Common myeloid progenitor, CD34-positive (primary cell): ENCODE results near the gene ANKRD17. TPM values are rescaled to one million over a fixed set of nuclear protein-coding genes. Genes with fewer than 3 reads are reported as not detected.
"Not testable (repeated sequence)": the region's sequence is repeated elsewhere in the genome, so short reads cannot be mapped to it uniquely, and the experiment has no call there.

Source experiments
- CTCF ChIA-PET: fragments of 350-600 bp; sonication (Branson Sonifier 250); formaldehyde crosslinking; loops from one replicate; lab custom pipeline; 2021; ENCODE audit warnings: antibody characterized with exemption; lab: Charles Lee
- POLR2A ChIA-PET: fragments of 350-600 bp; sonication (Branson Sonifier 250); formaldehyde crosslinking; loops from one replicate; lab custom pipeline; 2021; ENCODE audit warnings: antibody characterized with exemption; lab: Charles Lee
- DNase-seq, 3 donors: peaks; one replicate each; pipeline versions ENCODE4 v3.0.0 to v3.0.0-alpha.2; 2013
- H3K27ac ChIP-seq, 2 experiments: 1 replicate in 1 of 2; 2 replicates in 1 of 2; pipeline ENCODE4 v1.7.0; 2013; ENCODE audit warnings: inconsistent platforms in 2 of 2, low read length in 2 of 2, mild to moderate bottlenecking in 2 of 2, low read depth in 1 of 2, moderate library complexity in 1 of 2; ENCODE audit not compliant: severe bottlenecking in 2 of 2, insufficient read depth in 1 of 2, poor library complexity in 1 of 2
- H3K27me3 ChIP-seq, 5 experiments: replicated peaks in 2 of 5; 1 replicate in 3 of 5; 2 replicates in 2 of 5; pipeline versions ENCODE4 v1.6.1 to v1.7.0; 2013; ENCODE audit warnings: low read length in 4 of 5, mild to moderate bottlenecking in 2 of 5, moderate library complexity in 2 of 5, inconsistent platforms in 1 of 5; ENCODE audit not compliant: insufficient read depth in 5 of 5, control insufficient read depth in 4 of 5
- H3K36me3 ChIP-seq, 4 experiments: 1 replicate in 2 of 4; 2 replicates in 2 of 4; pipeline versions ENCODE4 v1.6.1 to v1.7.0; 2013; ENCODE audit warnings: low read length in 3 of 4, control low read depth in 1 of 4, mild to moderate bottlenecking in 1 of 4; ENCODE audit not compliant: control insufficient read depth in 4 of 4, insufficient read depth in 4 of 4
- H3K4me1 ChIP-seq, 4 experiments: 1 replicate in 3 of 4; 2 replicates in 1 of 4; pipeline versions ENCODE4 v1.6.1 to v1.7.1; 2013; ENCODE audit warnings: low read length in 3 of 4, mild to moderate bottlenecking in 3 of 4, control low read depth in 1 of 4, inconsistent platforms in 1 of 4, moderate library complexity in 1 of 4; ENCODE audit not compliant: control insufficient read depth in 4 of 4, insufficient read depth in 4 of 4; ENCODE audit errors: control extremely low read depth in 1 of 4
- H3K4me3 ChIP-seq, 7 experiments: 1 replicate in 4 of 7; 2 replicates in 3 of 7; pipeline versions ENCODE4 v1.5.1 to v1.7.0; 2013; ENCODE audit warnings: mild to moderate bottlenecking in 7 of 7, low read length in 6 of 7, moderate library complexity in 6 of 7, inconsistent platforms in 2 of 7, low read depth in 2 of 7, control low read depth in 1 of 7; ENCODE audit not compliant: insufficient read depth in 4 of 7, control insufficient read depth in 1 of 7; ENCODE audit errors: extremely low read depth in 1 of 7
- H3K9me3 ChIP-seq, 5 experiments: 1 replicate in 4 of 5; 2 replicates in 1 of 5; pipeline versions ENCODE4 v1.6.1 to v1.7.1; 2013; ENCODE audit warnings: low read length in 4 of 5, mild to moderate bottlenecking in 2 of 5, inconsistent platforms in 1 of 5, low read depth in 1 of 5, moderate library complexity in 1 of 5; ENCODE audit not compliant: control insufficient read depth in 4 of 5, insufficient read depth in 2 of 5; ENCODE audit errors: control extremely low read depth in 1 of 5
- WGBS: methylation state at CpG from one replicate; pipeline ENCODE4 v1.1.5; 2013; ENCODE audit not compliant: insufficient coverage; 5-methylcytosine and 5-hydroxymethylcytosine counted together
- polyA plus RNA-seq: library from polyadenylated mRNA; unstranded; fragments of 120-200 nt; gene quantifications from one replicate; pipeline ENCODE4 v1.2.1, GENCODE V29; 2013

Gene ANKRD17
- polyA plus RNA-seq = 31.7 TPM

GRCh38 chr4:73258686-73259570 lies at the start of gene ANKRD17:
ANKRD17 (minus strand) TSS chr4:73258798; CDS start chr4:73258668, 130 bp downstream.
- peak; percentile 97 to 98 (median 98) for DNase-seq
- peaks cover 2 to 6% (median 3%) of the 10 kb centered on the region in 4 experiments for H3K36me3 ChIP-seq
- no peaks in the 10 kb centered on the region for H3K9me3 ChIP-seq
- H3K27ac ChIP-seq = peak within 1 kb of the TSS; percentile 91 to 96
- CTCF ChIA-PET = interaction anchor here (0.6 to 3.1 kb wide), 11 partner anchors 9 to 189 kb away, joined by 3 to 12 read pairs (median 3); no protein-coding TSS in a partner anchor
- no peaks in the 10 kb centered on the region for H3K27me3 ChIP-seq
- peak within 1 kb of the TSS; percentile 92 to 100 (median 95) for H3K4me3 ChIP-seq
- H3K4me1 ChIP-seq = peaks cover 13 to 31% (median 23%) of the 10 kb centered on the region in 4 experiments
- POLR2A ChIA-PET = interaction anchor here (0.6 to 2.5 kb wide), 4 partner anchors 36 to 204 kb away, joined by 3 to 7 read pairs (median 4); partner anchors contain the start of gene COX18
- 0% methylated on average over 47 of the region's 80 CpGs for WGBS

DNA sequence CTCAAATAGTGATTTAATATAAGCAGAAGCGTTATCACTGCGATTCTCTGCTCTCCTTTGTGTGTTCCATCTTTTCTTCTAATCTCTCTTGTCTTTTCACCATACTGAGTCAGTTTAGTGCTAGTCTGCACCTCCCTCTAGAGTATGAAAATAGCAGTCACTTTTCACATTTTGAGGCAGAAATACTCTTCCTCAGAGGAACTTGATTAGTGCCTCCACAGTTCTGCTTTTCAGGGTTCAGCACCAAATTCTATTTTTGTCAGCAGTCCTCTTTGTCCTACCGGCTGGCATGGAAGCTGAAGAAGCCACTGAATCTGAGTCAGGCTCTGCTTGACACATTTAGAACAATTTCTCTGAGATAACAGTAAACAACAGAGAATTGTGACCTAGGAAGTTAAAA lies 49.7 kb upstream of the ANKRD17 start:
- Histone ChIP-seq H3K4me3 (no peak overlapping the region), H3K27ac (peak overlapping the region in 1 of 2 experiments; percentile 36), H3K9me3 (no peaks in the 10 kb centered on the region), H3K27me3 (no peaks in the 10 kb centered on the region), H3K4me1 (peaks cover 0 to 6% (median 2%) of the 10 kb centered on the region in 4 experiments), H3K36me3 (no peaks in the 10 kb centered on the region)
- 57% methylated on average over 3 of the region's 3 CpGs for WGBS
- ChIA-PET CTCF (interaction anchor here (1.1 to 2.1 kb wide), 7 partner anchors 9 to 826 kb away, joined by 3 to 12 read pairs (median 3); partner anchors contain the start of gene ANKRD17), POLR2A (no interaction called here)
- DNase-seq = peak; percentile 39 to 72 (median 72)

DNA sequence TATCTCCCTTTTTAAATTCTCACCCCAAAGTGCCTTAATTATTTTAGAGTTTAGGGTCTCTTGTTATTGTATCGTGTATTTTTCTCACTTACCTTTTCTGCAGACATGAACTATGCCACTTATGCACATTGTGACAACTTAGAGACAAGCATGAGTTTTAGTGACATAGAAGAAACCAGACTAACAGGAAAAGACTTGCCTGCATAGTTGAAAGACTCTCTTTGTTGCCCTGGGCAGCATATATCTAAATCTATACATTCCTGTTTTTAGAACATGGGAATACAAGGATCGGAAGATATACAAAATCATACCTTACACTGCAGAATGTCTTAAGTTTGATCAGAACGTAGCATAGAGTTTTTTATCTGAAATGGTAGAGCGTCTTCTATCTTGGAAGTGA lies 45.1 kb upstream of the ANKRD17 start:
- WGBS = no CpG with 5 or more reads among the region's 4 CpGs

DNA sequence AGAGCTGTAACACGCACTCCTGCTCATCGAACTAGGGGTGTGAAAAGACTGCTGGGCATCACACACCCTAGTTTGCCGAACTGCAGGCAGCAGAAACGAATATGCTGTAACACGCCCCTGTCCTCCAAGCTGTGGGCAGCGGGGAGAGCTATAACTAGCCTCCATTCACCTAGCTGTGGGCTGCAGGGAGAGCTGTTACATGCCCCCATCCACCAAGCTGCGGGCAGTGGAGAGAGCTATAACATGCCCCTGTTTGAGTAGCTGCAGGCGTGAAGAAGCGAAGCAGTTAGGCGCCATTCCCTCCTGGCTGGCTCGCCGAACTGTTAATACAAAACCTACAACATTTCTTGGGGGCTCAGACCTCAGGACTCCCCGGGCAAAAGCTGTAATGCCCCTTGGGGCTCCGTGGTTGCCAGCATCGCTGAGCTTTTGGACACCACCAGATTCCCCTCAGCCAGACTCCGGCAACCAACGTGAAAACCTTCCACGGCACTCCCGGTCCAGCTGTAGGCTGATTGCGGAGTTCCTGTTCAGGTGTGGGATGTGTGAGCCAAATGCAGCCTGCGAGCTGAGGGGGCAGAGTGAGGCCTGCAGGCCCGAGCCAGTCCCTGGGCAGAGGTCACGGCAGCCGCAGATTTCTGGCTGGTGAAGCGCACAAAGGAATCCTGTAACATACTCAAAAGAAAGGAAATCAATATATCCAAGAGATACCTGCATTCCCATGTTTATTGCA lies 41.1 kb upstream of the ANKRD17 start:
- Histone ChIP-seq H3K36me3 (no peaks in the 10 kb centered on the region), H3K27ac (no peak overlapping the region), H3K9me3 (peaks cover 0 to 8% (median 2%) of the 10 kb centered on the region in 5 experiments), H3K27me3 (no peaks in the 10 kb centered on the region), H3K4me1 (no peaks in the 10 kb centered on the region), H3K4me3 (no peak overlapping the region)
- ChIA-PET POLR2A (interaction anchor here (0.6 kb wide), 2 partner anchors 58 to 1166 kb away, joined by 5 to 6 read pairs; no protein-coding TSS in a partner anchor), CTCF (interaction anchor here (0.9 to 1.5 kb wide), 3 partner anchors 9 to 13 kb away, joined by 4 read pairs; no protein-coding TSS in a partner anchor)
- WGBS = 98% methylated on average over 18 of the region's 25 CpGs
- DNase-seq = no peak

More for the DNA sequence above, 45.1 kb upstream of the ANKRD17 start:
- Histone ChIP-seq H3K27ac (no peak overlapping the region), H3K9me3 (peaks cover 0 to 2% (median 0%) of the 10 kb centered on the region in 5 experiments), H3K36me3 (no peaks in the 10 kb centered on the region), H3K4me1 (peaks cover 0 to 6% (median 2%) of the 10 kb centered on the region in 4 experiments), H3K4me3 (no peak overlapping the region), H3K27me3 (no peaks in the 10 kb centered on the region)
- DNase-seq = no peak
- ChIA-PET CTCF (no interaction called here), POLR2A (no interaction called here)

DNA sequence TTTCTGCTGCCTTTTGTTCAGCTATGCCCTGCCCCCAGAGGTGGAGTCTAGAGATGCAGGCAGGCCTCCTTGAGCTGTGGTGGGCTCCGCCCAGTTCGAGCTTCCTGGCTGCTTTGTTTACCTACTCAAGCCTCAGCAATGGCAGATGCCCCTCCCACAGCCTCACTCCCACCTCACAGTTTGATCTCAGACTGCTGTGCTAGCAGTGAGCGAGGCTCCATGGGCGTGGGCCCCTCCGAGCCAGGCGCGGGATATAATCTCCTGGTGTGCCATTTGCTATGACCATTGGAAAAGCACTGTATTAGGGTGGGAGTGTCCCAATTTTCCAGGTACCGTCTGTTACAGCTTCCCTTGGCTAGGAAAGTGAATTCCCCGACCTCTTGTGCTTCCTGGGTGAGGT lies 34.1 kb upstream of the ANKRD17 start:
- DNase-seq, H3K4me3 ChIP-seq, H3K36me3 ChIP-seq, H3K27me3 ChIP-seq, H3K27ac ChIP-seq, CTCF ChIA-PET, POLR2A ChIA-PET, H3K4me1 ChIP-seq: not testable (repeated sequence)
- WGBS = 92% methylated on average over 4 of the region's 9 CpGs
- H3K9me3 ChIP-seq = peaks cover 3 to 18% (median 7%) of the 10 kb centered on the region in 5 experiments

DNA sequence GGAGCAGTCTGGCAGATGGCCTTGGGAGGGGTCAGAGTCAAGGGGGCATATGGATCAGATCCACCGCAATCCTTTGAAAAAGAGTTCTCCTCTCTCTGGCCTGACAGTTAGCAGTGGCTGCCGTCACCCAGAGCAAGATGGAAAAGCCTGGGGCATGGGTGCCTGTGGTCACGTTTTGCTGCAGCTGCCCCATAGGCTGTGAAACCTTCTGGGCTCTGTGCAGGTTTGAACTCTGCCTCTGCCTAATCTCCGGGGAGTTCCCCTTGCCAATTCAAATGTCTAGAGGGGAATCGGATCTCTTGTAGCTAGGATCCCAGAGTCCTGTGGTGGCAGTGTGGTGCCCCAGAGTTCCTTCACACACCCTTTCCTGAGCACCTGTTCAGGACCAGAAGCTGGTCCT lies 23.4 kb upstream of the ANKRD17 start:
- H3K27me3 ChIP-seq = no peaks in the 10 kb centered on the region
- POLR2A ChIA-PET = no interaction called here
- 94% methylated on average over 5 of the region's 5 CpGs for WGBS

More for the DNA sequence above, 23.4 kb upstream of the ANKRD17 start:
- H3K36me3 ChIP-seq = peaks cover 0 to 5% (median 4%) of the 10 kb centered on the region in 4 experiments
- DNase-seq = no peak
- CTCF ChIA-PET = no interaction called here
- H3K4me1 ChIP-seq = no peaks in the 10 kb centered on the region
- H3K9me3 ChIP-seq = peaks cover 0 to 12% (median 2%) of the 10 kb centered on the region in 5 experiments
- no peak overlapping the region for H3K4me3 ChIP-seq
- no peak overlapping the region for H3K27ac ChIP-seq
